Measurements from ENCODE around the gene SMIM43.

Gene SMIM43

DNA sequence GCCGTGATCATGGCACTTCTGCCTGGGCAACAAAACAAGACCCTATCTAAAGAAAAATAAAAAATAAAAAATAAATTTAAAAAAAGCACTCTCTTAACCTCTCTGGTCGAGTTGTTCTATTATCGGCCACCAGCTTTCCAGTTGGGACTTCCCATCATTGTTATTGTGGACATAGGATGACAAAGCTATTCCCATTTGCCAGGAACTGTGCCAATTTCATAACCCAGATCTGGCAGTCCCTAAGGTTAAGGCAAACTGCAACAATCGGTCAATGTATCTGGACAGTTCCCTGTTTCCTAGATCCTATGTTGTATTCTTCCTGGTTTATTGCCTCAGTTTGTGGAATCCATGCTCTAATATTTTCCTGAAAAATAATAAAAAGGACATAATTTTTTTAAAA lies 50.4 kb downstream of the SMIM43 start:
- Histone ChIP-seq H3K36me3 (replicated peaks) (no peaks in the 10 kb centered on the region), H3K9me3 (no peaks in the 10 kb centered on the region), H3K27me3 (ENCODE audit: low read depth) (no peaks in the 10 kb centered on the region), H3K4me1 (peaks cover 12% of the 10 kb centered on the region), H3K4me3 (no peak overlapping the region)
- DNase-seq (ENCODE audit: low spot score in 2 of 2) = no peak
- in situ Hi-C loops (cut with MboI; ENCODE audit: low sequenced_read_pairs) = no loop called here

DNA sequence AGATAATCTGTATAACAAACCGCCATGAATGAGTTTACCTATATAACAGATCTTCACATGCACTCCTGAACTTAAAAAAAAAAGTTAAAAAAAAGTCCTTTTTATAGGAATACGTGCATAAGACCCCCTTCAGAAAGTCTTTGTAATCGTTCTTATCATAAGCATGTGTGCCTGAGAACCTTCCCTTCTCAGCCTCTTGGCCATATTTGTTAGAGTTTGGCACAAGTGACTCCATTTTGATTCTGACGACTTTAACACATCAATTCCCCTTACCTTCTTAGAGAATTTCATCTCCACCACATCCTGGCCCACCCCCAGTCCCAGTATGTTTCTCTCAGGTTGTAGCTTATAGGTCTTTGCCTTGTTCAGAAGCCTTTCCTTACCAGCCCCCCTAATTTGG lies 52.2 kb downstream of the SMIM43 start:
- H3K4me1 ChIP-seq = peaks cover 12% of the 10 kb centered on the region
- in situ Hi-C loops (cut with MboI; ENCODE audit: low sequenced_read_pairs) = no loop called here
- no peak for DNase-seq (ENCODE audit: low spot score in 2 of 2)
- no peaks in the 10 kb centered on the region for H3K27me3 ChIP-seq (ENCODE audit: low read depth)
- H3K9me3 ChIP-seq = no peaks in the 10 kb centered on the region
- H3K36me3 ChIP-seq (replicated peaks) = no peaks in the 10 kb centered on the region
- H3K4me3 ChIP-seq = no peak overlapping the region

DNA sequence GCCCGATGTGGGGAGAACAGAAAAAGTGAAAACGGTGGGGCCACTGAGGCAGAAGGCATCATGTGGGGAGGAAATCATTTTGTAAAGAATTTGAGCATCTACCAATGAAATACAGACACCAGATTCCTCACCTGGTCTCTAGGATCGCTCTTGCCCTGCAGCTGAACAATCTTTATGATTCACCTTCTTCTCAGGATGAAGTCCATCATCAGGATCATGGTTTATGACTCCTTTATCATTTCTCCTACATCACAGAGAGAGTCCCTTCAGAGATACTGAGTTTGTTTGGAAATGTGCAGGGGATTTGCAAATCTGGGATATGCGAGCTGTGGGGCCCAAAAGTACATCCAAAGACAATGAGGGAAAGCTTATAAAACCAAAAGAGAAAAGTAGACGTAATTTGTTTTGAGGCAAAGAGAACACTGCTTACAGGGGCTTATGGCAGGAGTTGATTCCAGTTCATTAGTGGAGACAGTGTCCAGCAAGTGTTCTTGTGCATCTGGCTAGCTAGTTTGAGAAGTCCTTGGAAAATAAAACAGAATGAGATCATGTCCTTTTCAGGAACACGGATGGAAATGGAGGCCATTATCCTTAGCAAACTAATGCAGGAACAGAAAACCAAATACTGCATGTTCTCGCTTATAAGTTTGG lies 52.8 kb downstream of the SMIM43 start:
- Histone ChIP-seq H3K27me3 (ENCODE audit: low read depth) (no peaks in the 10 kb centered on the region), H3K36me3 (replicated peaks) (no peaks in the 10 kb centered on the region), H3K4me1 (peaks cover 12% of the 10 kb centered on the region), H3K9me3 (no peaks in the 10 kb centered on the region), H3K4me3 (no peak overlapping the region)
- DNase-seq (ENCODE audit: low spot score in 2 of 2) = no peak
- in situ Hi-C loops (cut with MboI; ENCODE audit: low sequenced_read_pairs) = no loop called here

DNA sequence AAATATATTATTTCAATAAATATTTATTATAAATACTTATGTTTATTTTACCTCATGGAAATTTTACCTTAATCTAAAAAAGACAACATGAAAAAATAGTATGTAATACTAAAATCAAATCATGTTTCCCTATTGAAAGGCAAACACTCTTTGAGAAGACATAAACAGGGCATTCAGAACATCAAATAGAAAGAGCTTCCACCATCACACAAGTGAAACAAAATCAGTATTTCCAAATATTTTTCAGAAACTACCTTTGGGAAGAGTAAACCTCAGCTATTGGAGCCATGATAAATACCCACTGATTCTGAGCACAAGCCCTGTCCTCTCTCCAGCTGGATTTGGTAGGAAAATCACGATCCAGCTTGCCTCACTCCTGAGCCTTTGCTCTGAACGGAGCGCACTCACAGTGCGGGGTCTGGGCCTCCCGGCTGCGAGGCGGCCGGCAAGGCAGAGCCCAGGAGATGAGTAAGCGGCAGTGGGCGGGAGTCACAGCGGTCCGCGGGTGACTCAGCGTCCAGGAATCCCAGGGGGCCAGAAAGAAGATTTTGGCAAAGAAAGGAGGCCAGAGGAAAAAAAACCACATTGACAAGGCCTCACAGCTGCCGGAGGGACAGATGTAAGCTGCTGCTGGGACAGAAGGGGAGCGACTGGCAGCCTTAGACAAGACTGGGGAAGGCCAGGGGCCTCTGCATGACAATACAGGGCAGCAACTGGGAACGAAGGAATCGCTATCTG lies 53.5 kb downstream of the SMIM43 start:
- DNase-seq (ENCODE audit: low spot score in 2 of 2) = peak; percentile 77 to 88
- in situ Hi-C loops (cut with MboI; ENCODE audit: low sequenced_read_pairs) = no loop called here
- H3K9me3 ChIP-seq = no peaks in the 10 kb centered on the region
- no peaks in the 10 kb centered on the region for H3K27me3 ChIP-seq (ENCODE audit: low read depth)
- no peaks in the 10 kb centered on the region for H3K36me3 ChIP-seq (replicated peaks)
- 0 out of 2 replicates have a peak overlapping the region, but pooled peaks have one; percentile 1 for H3K4me3 ChIP-seq
- peaks cover 12% of the 10 kb centered on the region for H3K4me1 ChIP-seq

DNA sequence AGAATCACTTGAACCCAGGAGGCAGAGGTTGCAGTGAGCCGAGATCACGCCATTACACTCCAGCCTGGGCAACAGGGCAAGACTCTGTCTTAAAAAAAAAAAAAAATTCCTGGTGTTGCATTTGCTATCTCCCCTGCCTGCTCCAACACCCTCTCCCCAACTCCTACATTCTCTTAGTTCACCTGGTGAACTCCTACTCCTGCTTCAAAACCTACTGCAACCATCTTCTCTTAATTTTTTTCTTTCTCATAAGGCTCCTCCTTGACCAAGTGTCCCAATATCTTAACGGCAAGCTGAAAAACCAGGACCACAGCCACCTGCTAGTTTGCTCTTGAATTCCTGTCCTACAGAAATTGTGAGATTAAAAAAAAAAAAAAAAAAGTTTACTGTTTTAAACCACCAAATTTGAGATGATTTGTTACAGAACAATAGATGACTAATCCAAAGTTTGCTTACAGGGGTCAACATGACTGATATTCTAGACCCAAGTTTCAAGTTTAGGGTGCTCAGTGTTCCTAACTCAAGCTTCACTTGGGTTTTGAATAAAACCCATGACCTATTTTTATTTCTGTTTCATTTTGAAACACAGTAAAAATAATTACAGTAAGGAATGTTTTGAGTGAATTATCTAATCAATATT lies 55.1 kb downstream of the SMIM43 start:
- no peaks in the 10 kb centered on the region for H3K9me3 ChIP-seq
- H3K4me1 ChIP-seq = peaks cover 12% of the 10 kb centered on the region
- no peak for DNase-seq (ENCODE audit: low spot score in 2 of 2)
- in situ Hi-C loops (cut with MboI; ENCODE audit: low sequenced_read_pairs) = no loop called here
- H3K4me3 ChIP-seq = no peak overlapping the region
- H3K27me3 ChIP-seq (ENCODE audit: low read depth) = no peaks in the 10 kb centered on the region
- H3K36me3 ChIP-seq (replicated peaks) = no peaks in the 10 kb centered on the region
